ENCODE measurements around the gene INO80.
A peak's percentile ranks its signal among the peaks of the same experiment; 100 is the strongest.

GRCh38 chr15:40937762-40938535 is 178.1 kb downstream of the INO80 start:
- TF ChIP-seq CTCF (conservative IDR thresholded peaks at IDR 0.05), result peak; percentile 90
- TF ChIP-seq ZFX (IDR thresholded peaks at IDR 0.05), result no peak

Data from C4-2B (cell line).